Subcutaneous abdominal adipose tissue (tissue), 5 donors: Measurements from ENCODE around the gene KPTN.
"Not testable (repeated sequence)": the region's sequence is repeated elsewhere in the genome, so short reads cannot be mapped to it uniquely, and the experiment has no call there.

Experiments
- H3K27ac ChIP-seq: one replicate; pipeline ENCODE4 v1.7.0; 2013; ENCODE audit warnings: low read depth, mild to moderate bottlenecking, inconsistent platforms, low read length, moderate library complexity
- H3K27me3 ChIP-seq, 5 donors: one replicate each; pipeline ENCODE4 v1.7.0; 2013; ENCODE audit warnings: low read length in 5 of 5, inconsistent platforms in 1 of 5; ENCODE audit not compliant: control insufficient read depth in 5 of 5, insufficient read depth in 4 of 5
- H3K36me3 ChIP-seq, 5 donors: one replicate each; pipeline ENCODE4 v1.7.0; 2013; ENCODE audit warnings: low read length in 5 of 5; ENCODE audit not compliant: control insufficient read depth in 5 of 5, insufficient read depth in 5 of 5
- H3K4me1 ChIP-seq, 5 donors: one replicate each; pipeline ENCODE4 v1.7.0; 2013; ENCODE audit warnings: low read length in 5 of 5, mild to moderate bottlenecking in 3 of 5, moderate library complexity in 1 of 5; ENCODE audit not compliant: control insufficient read depth in 5 of 5, insufficient read depth in 5 of 5
- H3K4me3 ChIP-seq, 5 donors: one replicate each; pipeline ENCODE4 v1.7.0; 2013; ENCODE audit warnings: low read length in 5 of 5, low read depth in 1 of 5
- H3K9ac ChIP-seq, 5 donors: one replicate each; pipeline ENCODE4 v1.7.0; 2013; ENCODE audit warnings: low read length in 5 of 5, mild to moderate bottlenecking in 4 of 5, moderate library complexity in 3 of 5
- H3K9me3 ChIP-seq, 5 donors: one replicate each; pipeline ENCODE4 v1.7.0; 2013; ENCODE audit warnings: low read length in 5 of 5; ENCODE audit not compliant: control insufficient read depth in 5 of 5
- donor health status: healthy.
- donor health status: healthy.
- donor health status: healthy.
- donor health status: healthy.
- donor health status: healthy.

Gene KPTN

DNA sequence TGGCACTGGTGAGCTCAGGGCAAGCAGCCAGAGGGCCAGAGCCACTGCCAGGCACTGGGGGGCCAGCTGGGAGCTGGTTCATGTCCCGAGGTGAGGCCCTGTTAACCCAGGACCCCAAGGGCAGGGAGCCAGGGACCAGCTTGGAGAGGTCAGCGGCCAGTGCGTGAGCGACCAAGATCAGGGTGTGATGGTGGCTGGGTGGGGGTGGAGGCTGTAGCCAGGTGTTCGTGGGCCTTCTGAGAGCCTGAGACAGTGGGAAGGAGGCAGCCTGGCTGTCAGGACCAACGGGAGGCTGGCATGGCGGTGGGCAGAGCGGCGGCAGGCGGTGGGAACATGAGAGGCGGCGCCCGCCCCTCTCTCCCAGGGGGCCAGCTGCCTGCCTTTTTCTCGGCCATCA, 8.1 kb upstream of the KPTN start:
- Histone ChIP-seq H3K9me3 (no peaks in the 10 kb centered on the region), H3K9ac (no peak overlapping the region), H3K27me3 (no peaks in the 10 kb centered on the region), H3K27ac (no peak overlapping the region), H3K36me3 (peaks cover 0 to 95% (median 89%) of the 10 kb centered on the region in 5 donors), H3K4me3 (no peak overlapping the region), H3K4me1 (peaks cover 0 to 6% (median 0%) of the 10 kb centered on the region in 5 donors)

DNA sequence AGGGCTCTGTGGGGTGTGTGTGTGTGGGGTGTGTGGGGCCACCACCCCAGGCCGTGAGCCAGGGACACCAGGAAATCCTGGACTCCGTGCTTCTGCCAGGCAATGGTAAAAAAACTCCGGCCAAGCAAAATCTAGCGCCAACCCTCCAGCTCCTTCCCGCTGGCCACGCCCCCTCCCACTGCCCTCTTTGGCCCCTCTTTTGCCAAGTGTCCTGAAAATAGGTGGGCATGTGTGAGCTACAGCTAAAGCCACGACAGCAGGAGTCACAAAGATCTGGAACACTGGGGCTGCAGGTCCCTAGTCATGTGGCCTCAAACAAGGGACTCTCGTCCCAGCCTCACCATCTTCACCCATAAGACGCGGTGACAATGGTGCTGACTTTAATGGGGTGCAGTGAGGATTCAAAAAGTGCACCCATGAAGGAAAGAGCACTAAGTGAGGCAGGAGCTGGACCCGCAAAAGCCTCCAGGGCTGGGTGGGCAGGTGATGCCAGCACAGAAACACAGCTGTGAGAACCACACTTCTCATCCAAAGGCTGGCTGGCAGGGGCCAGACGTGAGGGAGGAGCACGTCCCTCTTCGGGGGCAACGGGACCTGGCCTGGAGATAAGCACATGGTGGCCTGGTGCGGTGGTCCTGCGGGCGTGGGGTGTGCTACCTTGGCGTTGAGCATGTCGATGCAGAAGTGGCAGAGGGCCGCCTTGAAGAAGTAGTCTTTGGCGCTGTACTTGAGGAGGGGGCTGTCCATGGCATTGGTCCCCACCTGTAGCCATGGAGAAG, 7.5 kb upstream of the KPTN start:
- Histone ChIP-seq H3K9ac (no peak overlapping the region), H3K4me1 (peaks cover 0 to 6% (median 0%) of the 10 kb centered on the region in 5 donors), H3K27ac (no peak overlapping the region)

DNA sequence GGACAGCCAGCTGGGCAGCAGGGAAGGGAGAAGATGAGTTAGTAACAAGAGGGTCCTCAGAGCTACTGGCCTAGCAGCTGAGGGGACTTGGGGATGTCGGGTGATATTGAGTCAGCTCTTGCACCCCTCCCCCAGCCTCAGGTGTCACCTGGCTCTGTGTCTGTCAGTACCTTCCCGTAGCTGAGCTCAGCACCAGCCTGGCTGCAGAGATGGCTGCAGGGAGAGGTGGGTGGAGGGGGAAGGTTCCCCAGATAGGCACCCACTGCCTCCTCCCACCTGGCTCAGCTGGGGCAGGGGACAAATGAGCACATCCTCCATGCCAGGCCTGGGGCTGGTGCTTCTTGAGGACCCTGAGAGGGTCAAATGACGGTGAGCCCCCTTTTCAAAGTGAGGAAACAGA, 6.8 kb upstream of the KPTN start:
- Histone ChIP-seq H3K9ac (no peak overlapping the region), H3K27ac (no peak overlapping the region), H3K4me3 (no peak overlapping the region), H3K27me3 (no peaks in the 10 kb centered on the region), H3K9me3 (no peaks in the 10 kb centered on the region), H3K36me3 (peaks cover 0 to 88% (median 81%) of the 10 kb centered on the region in 5 donors), H3K4me1 (peaks cover 0 to 6% (median 0%) of the 10 kb centered on the region in 5 donors)

More for the DNA sequence above, 7.5 kb upstream of the KPTN start:
- Histone ChIP-seq H3K9me3 (no peaks in the 10 kb centered on the region), H3K36me3 (peaks cover 0 to 95% (median 88%) of the 10 kb centered on the region in 5 donors), H3K27me3 (no peaks in the 10 kb centered on the region), H3K4me3 (no peak overlapping the region)

DNA sequence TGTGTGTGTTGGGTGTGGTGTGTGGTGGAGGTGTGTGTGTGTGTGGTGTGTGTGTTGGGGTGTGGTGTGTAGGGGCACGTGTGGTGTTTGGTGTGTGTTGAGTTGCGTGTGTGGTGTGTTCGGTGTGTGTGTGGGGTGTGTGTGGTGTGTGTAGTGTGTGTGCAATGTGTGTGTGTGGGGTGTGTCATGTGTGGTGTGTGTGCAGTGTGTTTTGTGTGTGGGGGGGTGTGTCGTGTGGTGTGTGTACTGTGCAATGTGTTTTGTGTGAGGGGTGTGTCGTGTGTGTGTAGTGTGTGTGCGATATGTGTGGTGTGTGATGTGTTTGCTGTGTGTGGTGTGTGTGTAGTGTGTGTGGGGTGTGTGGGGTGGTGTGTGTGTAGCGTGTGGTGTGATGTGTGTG, 6.0 kb upstream of the KPTN start:
- H3K9ac ChIP-seq = no peak overlapping the region
- no peak overlapping the region for H3K27ac ChIP-seq
- H3K36me3 ChIP-seq = peaks cover 0 to 81% (median 80%) of the 10 kb centered on the region in 5 donors
- H3K4me3 ChIP-seq = no peak overlapping the region
- peaks cover 0 to 6% (median 2%) of the 10 kb centered on the region in 5 donors for H3K4me1 ChIP-seq
- H3K9me3 ChIP-seq = no peaks in the 10 kb centered on the region
- no peaks in the 10 kb centered on the region for H3K27me3 ChIP-seq

- Histone ChIP-seq H3K27ac (no peak overlapping the region), H3K9me3 (no peaks in the 10 kb centered on the region), H3K4me1 (peaks cover 0 to 9% (median 8%) of the 10 kb centered on the region in 5 donors), H3K9ac (peak overlapping the region in 1 of 5 donors; percentile 42), H3K27me3 (no peaks in the 10 kb centered on the region), H3K36me3 (peaks cover 0 to 77% (median 75%) of the 10 kb centered on the region in 5 donors), H3K4me3 (no peak overlapping the region)
Observed at GRCh38 chr19:47489072-47489914, 5.3 kb upstream of the KPTN start.

GRCh38 chr19:47487551-47488515, 3.8 kb upstream of the KPTN start:
- peaks cover 2 to 19% (median 16%) of the 10 kb centered on the region in 5 donors for H3K4me1 ChIP-seq
- no peak overlapping the region for H3K9ac ChIP-seq
- no peaks in the 10 kb centered on the region for H3K9me3 ChIP-seq
- H3K27me3 ChIP-seq = no peaks in the 10 kb centered on the region
- H3K36me3 ChIP-seq = peaks cover 0 to 65% (median 61%) of the 10 kb centered on the region in 5 donors
- H3K4me3 ChIP-seq = no peak overlapping the region
- H3K27ac ChIP-seq = no peak overlapping the region

DNA sequence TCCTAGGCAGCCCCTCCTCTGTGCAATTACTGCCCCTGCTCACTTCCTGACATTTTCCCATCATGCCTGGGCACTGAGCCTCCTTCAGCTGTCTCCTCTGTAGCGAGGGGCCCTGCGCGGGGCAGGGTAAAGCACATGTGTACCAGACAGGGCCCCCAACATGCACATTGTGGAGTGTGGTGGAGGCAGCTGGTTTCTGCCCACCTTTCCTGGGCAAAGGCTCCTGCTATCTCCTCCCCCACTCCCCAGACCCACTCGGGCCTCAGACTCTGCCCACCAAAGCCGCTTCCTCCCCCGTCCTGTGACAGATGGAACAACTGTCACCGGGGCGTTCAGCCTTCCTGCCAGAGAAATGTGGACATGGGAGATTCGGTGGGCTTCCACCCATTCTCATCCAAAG, 2.9 kb upstream of the KPTN start:
- peaks cover 0 to 56% (median 51%) of the 10 kb centered on the region in 5 donors for H3K36me3 ChIP-seq
- no peak overlapping the region for H3K9ac ChIP-seq
- H3K27me3 ChIP-seq = no peaks in the 10 kb centered on the region
- no peak overlapping the region for H3K4me3 ChIP-seq
- H3K27ac ChIP-seq = no peak overlapping the region
- peaks cover 2 to 19% (median 16%) of the 10 kb centered on the region in 5 donors for H3K4me1 ChIP-seq
- H3K9me3 ChIP-seq = no peaks in the 10 kb centered on the region

DNA sequence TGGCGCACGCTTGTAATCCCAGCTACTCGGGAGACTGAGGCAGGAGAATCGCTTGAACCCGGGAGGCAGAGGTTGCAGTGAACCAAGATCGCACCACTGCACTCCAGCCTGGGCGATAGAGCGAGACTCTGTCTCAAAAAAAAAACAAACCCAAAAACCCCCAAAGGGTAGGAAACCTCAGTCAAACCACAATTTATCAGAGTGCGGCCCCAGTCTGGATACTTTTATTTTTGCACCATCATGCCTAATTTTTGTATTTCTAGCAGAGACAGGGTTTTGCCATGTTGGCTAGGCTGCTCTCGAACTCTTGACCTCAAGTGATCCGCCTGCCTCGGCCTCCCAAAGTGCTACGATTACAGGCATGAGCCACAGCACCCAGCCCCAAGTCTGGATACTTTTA, 2.2 kb upstream of the KPTN start:
- not testable (repeated sequence) for H3K27me3 ChIP-seq, H3K4me3 ChIP-seq, H3K27ac ChIP-seq, H3K9ac ChIP-seq, H3K9me3 ChIP-seq
- H3K36me3 ChIP-seq = peaks cover 0 to 49% (median 44%) of the 10 kb centered on the region in 5 donors
- H3K4me1 ChIP-seq = peaks cover 2 to 19% (median 16%) of the 10 kb centered on the region in 5 donors

DNA sequence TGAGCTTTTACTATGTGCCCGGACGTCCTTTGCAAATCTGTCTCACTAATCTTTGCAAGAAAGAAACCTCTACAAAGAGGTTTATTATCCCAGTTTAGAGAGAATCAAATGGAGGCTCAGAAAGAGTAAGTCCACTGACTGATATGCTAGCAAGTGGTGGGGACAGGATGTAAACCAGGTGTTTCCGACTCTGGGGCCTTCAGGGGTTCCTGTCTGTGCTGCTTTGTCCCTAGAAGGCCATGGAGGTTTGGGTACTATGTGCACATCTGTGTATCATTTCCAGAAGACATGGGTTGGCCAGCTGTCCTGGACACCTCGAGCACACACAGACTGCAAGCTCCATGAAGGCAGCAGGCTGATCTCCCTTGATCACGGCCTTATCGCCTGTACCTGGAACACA, 1.2 kb upstream of the KPTN start:
- H3K4me3 ChIP-seq = peak overlapping the region in 3 of 5 donors; percentile 82 to 90 (median 83)
- H3K27me3 ChIP-seq = no peaks in the 10 kb centered on the region
- peaks cover 2 to 19% (median 18%) of the 10 kb centered on the region in 5 donors for H3K4me1 ChIP-seq
- H3K36me3 ChIP-seq = peaks cover 0 to 39% (median 34%) of the 10 kb centered on the region in 5 donors
- H3K9me3 ChIP-seq = no peaks in the 10 kb centered on the region
- no peak overlapping the region for H3K9ac ChIP-seq
- H3K27ac ChIP-seq = no peak overlapping the region
